ENCODE results near the gene MATN1.

- no peak for TF ChIP-seq CTCF (IDR thresholded peaks at IDR 0.05)
- TF ChIP-seq POLR2A (IDR thresholded peaks at IDR 0.05): no peak
- TF ChIP-seq POLR2AphosphoS5 (IDR thresholded peaks at IDR 0.05): no peak
- no peak for TF ChIP-seq EP300 (IDR thresholded peaks at IDR 0.05)
Observed at GRCh38 chr1:30755334-30755733, 31.9 kb upstream of the MATN1 start.

Measured in upper lobe of left lung (tissue), 4 donors.